H9 (cell line): ENCODE data around the gene SH3RF3. TPM values are rescaled to one million over a fixed set of nuclear protein-coding genes. Genes with fewer than 3 reads are reported as not detected.

Source experiments
- DNase-seq: peaks from one replicate; pipeline ENCODE4 v3.0.0-alpha.2; 2017
- H2AFZ ChIP-seq: one replicate; pipeline ENCODE4 v1.6.1; 2013; ENCODE audit warnings: mild to moderate bottlenecking, low read length, control low read depth, moderate library complexity
- H2AK5ac ChIP-seq: 2 replicates; pipeline ENCODE4 v1.6.1; 2013; ENCODE audit warnings: low read length, control low read depth, mixed read lengths; ENCODE audit not compliant: insufficient read length
- H2BK120ac ChIP-seq: one replicate; pipeline ENCODE4 v1.6.1; 2013; ENCODE audit warnings: low read depth, mild to moderate bottlenecking, low read length, control low read depth, inconsistent platforms; ENCODE audit not compliant: poor library complexity, severe bottlenecking
- H2BK12ac ChIP-seq: 2 replicates; pipeline ENCODE4 v1.6.1; 2013; ENCODE audit warnings: low read length, control low read depth, mixed read lengths, low read depth; ENCODE audit not compliant: insufficient read length
- H2BK15ac ChIP-seq: 2 replicates; pipeline ENCODE4 v1.6.1; 2013; ENCODE audit warnings: low read depth, low read length, control low read depth
- H2BK20ac ChIP-seq: one replicate; pipeline ENCODE4 v1.6.1; 2013; ENCODE audit warnings: low read depth, mild to moderate bottlenecking, low read length, control low read depth, inconsistent platforms; ENCODE audit not compliant: poor library complexity, severe bottlenecking
- H2BK5ac ChIP-seq: 2 replicates; pipeline ENCODE4 v1.6.1; 2013; ENCODE audit warnings: low read length, control low read depth, mixed read lengths; ENCODE audit not compliant: insufficient read length
- H3K14ac ChIP-seq: 2 replicates; pipeline ENCODE4 v1.6.1; 2013; ENCODE audit warnings: low read length, control low read depth; ENCODE audit not compliant: insufficient read depth
- H3K18ac ChIP-seq: 2 replicates; pipeline ENCODE4 v1.6.1; 2013; ENCODE audit warnings: low read depth, mild to moderate bottlenecking, mixed read lengths, low read length, control low read depth; ENCODE audit not compliant: insufficient read length
- H3K23ac ChIP-seq: 2 replicates; pipeline ENCODE4 v1.6.1; 2013; ENCODE audit warnings: low read length, control low read depth, mixed read lengths, low read depth; ENCODE audit not compliant: insufficient read length
- H3K23me2 ChIP-seq: 2 replicates; pipeline ENCODE4 v1.6.1; 2013; ENCODE audit warnings: low read depth, mild to moderate bottlenecking, mixed read lengths, low read length, control low read depth; ENCODE audit not compliant: insufficient read length, poor library complexity, severe bottlenecking
- H3K27ac ChIP-seq: 2 replicates; pipeline ENCODE4 v1.5.1; 2013; ENCODE audit warnings: low read length, control low read depth, mixed read lengths, low read depth; ENCODE audit not compliant: insufficient read length
- H3K27me3 ChIP-seq: 2 replicates; pipeline ENCODE4 v1.6.1; 2013; ENCODE audit warnings: low read length, control low read depth, inconsistent platforms; ENCODE audit not compliant: insufficient read depth
- H3K4ac ChIP-seq: 2 replicates; pipeline ENCODE4 v1.6.1; 2013; ENCODE audit warnings: low read depth, mild to moderate bottlenecking, control low read depth, inconsistent platforms, low read length, moderate library complexity
- H3K4me1 ChIP-seq: 2 replicates; pipeline ENCODE4 v1.6.1; 2013; ENCODE audit warnings: low read length, control low read depth, inconsistent platforms; ENCODE audit not compliant: insufficient read depth
- H3K4me2 ChIP-seq: 2 replicates; pipeline ENCODE4 v1.6.1; 2013; ENCODE audit warnings: low read length, control low read depth, mixed read lengths; ENCODE audit not compliant: insufficient read length, insufficient read depth
- H3K56ac ChIP-seq: 2 replicates; pipeline ENCODE4 v1.6.1; 2013; ENCODE audit warnings: low read depth, mild to moderate bottlenecking, mixed read lengths, low read length, control low read depth; ENCODE audit not compliant: insufficient read length
- H3K79me1 ChIP-seq: 2 replicates; pipeline ENCODE4 v1.6.1; 2013; ENCODE audit warnings: low read depth, mild to moderate bottlenecking, moderate library complexity, low read length, control low read depth, inconsistent platforms; ENCODE audit not compliant: insufficient read depth, poor library complexity, severe bottlenecking
- H3K79me2 ChIP-seq: 2 replicates; pipeline ENCODE4 v1.6.1; 2013; ENCODE audit warnings: low read length, control low read depth, inconsistent platforms; ENCODE audit not compliant: insufficient read depth
- H3K9ac ChIP-seq: 2 replicates; pipeline ENCODE4 v1.6.1; 2013; ENCODE audit warnings: low read length, control low read depth, mixed read lengths; ENCODE audit not compliant: insufficient read length; ENCODE audit errors: extremely low read depth
- H3K9me3 ChIP-seq: one replicate; pipeline ENCODE4 v1.6.1; 2013; ENCODE audit warnings: low read depth, low read length, inconsistent platforms; ENCODE audit not compliant: control insufficient read depth
- H3T11ph ChIP-seq: one replicate; pipeline ENCODE4 v1.6.1; 2013; ENCODE audit warnings: mild to moderate bottlenecking, low read length, control low read depth, inconsistent platforms
- H4K20me1 ChIP-seq: one replicate; pipeline ENCODE4 v1.6.1; 2013; ENCODE audit not compliant: control insufficient read depth, insufficient read length, insufficient read depth
- H4K5ac ChIP-seq: 2 replicates; pipeline ENCODE4 v1.6.1; 2013; ENCODE audit warnings: low read depth, mild to moderate bottlenecking, mixed read lengths, low read length, control low read depth; ENCODE audit not compliant: insufficient read length
- H4K8ac ChIP-seq: replicated peaks from 2 replicates; pipeline ENCODE4 v1.6.1; 2013; ENCODE audit warnings: low read length, control low read depth, mixed read lengths, low read depth; ENCODE audit not compliant: insufficient read length
- H4K91ac ChIP-seq: 2 replicates; pipeline ENCODE4 v1.6.1; 2013; ENCODE audit warnings: low read depth, mild to moderate bottlenecking, moderate library complexity, mixed read lengths, low read length, control low read depth; ENCODE audit not compliant: insufficient read length
- H3K27ac Mint-ChIP-seq, 3 experiments: 2 replicates in 2 of 3; 3 replicates in 1 of 3; pipeline ENCODE4 v1.8.0; 2020 to 2021; ENCODE audit warnings: mixed read lengths in 3 of 3, mild to moderate bottlenecking in 1 of 3, moderate library complexity in 1 of 3
- H3K27me3 Mint-ChIP-seq: 2 replicates; pipeline ENCODE4 v1.8.0; 2021; ENCODE audit warnings: low read depth, mild to moderate bottlenecking, moderate library complexity, mixed read lengths
- H3K36me3 Mint-ChIP-seq, 3 experiments: 2 replicates in 2 of 3; 3 replicates in 1 of 3; pipeline ENCODE4 v1.8.0; 2020 to 2021; ENCODE audit warnings: low read depth in 3 of 3, mixed read lengths in 3 of 3; ENCODE audit not compliant: insufficient read depth in 1 of 3
- H3K4me1 Mint-ChIP-seq, 2 experiments: 2 replicates each; pipeline ENCODE4 v1.8.0; 2020; ENCODE audit warnings: mixed read lengths in 2 of 2
- H3K4me3 Mint-ChIP-seq, 2 experiments: 2 replicates in 1 of 2; 3 replicates in 1 of 2; pipeline ENCODE4 v1.8.0; 2020 to 2021; ENCODE audit warnings: mild to moderate bottlenecking in 2 of 2, mixed read lengths in 2 of 2, moderate library complexity in 1 of 2
- H3K9me3 Mint-ChIP-seq, 2 experiments: 2 replicates in 1 of 2; 3 replicates in 1 of 2; pipeline ENCODE4 v1.8.0; 2020; ENCODE audit warnings: mild to moderate bottlenecking in 2 of 2, mixed read lengths in 2 of 2, moderate library complexity in 1 of 2
- CTCF ChIP-seq: fragments of 200-600 bp; sonication (generic); conservative IDR thresholded peaks from 3 replicates; pipeline ENCODE4 v1.8.0; 2021; ENCODE audit warnings: antibody characterized with exemption, mild to moderate bottlenecking
- WGBS: extraction: QIAGEN DNeasy Blood & Tissue Kit; methylation state at CpG from one replicate; pipeline ENCODE4 v1.1.7; 2013; ENCODE audit warnings: missing lambda C conversion rate, low lambda C conversion rate, mixed read lengths; ENCODE audit not compliant: insufficient read length; ENCODE audit errors: extremely low coverage; 5-methylcytosine and 5-hydroxymethylcytosine counted together
- total RNA-seq: library from RNA; stranded (reverse); gene quantifications from 2 replicates; pipeline ENCODE4 v1.2.1, GENCODE V29; 2021

SH3RF3 gene
- total RNA-seq, 1 experiment from 2014 or later = 0.46 TPM

GRCh38 chr2:109446278-109447131 lies 317.5 kb downstream of the SH3RF3 start:
- Histone ChIP-seq H3K56ac (no peak overlapping the region), H3K18ac (no peak overlapping the region), H4K91ac (no peak overlapping the region), H4K8ac (no peak overlapping the region), H3K23me2 (no peaks in the 10 kb centered on the region), H2BK12ac (no peak overlapping the region), H2BK120ac (no peak overlapping the region), H2BK5ac (no peak overlapping the region), H3K79me1 (no peaks in the 10 kb centered on the region), H2AFZ (no peak overlapping the region), H3K27ac (no peak overlapping the region), H3K9ac (no peak overlapping the region), H2BK20ac (no peak overlapping the region), H3K79me2 (no peaks in the 10 kb centered on the region), H3K4ac (no peak overlapping the region), H4K20me1 (no peaks in the 10 kb centered on the region), H3K4me1 (no peaks in the 10 kb centered on the region), H3K4me2 (no peak overlapping the region), H3K9me3 (peaks cover 5% of the 10 kb centered on the region), H3K14ac (no peak overlapping the region), H3K27me3 (no peaks in the 10 kb centered on the region), H4K5ac (no peak overlapping the region), H2BK15ac (no peak overlapping the region), H3K23ac (no peak overlapping the region), H3T11ph (no peak overlapping the region), H2AK5ac (no peak overlapping the region)
- no peak overlapping the region for H3K4me3 Mint-ChIP-seq
- H3K9me3 Mint-ChIP-seq = peaks cover 33 to 37% of the 10 kb centered on the region in 2 experiments
- H3K27ac Mint-ChIP-seq = no peak overlapping the region
- peaks cover 4 to 16% (median 13%) of the 10 kb centered on the region in 3 experiments for H3K36me3 Mint-ChIP-seq
- no peaks in the 10 kb centered on the region for H3K4me1 Mint-ChIP-seq
- no peak for TF ChIP-seq CTCF
- no peak for DNase-seq
- peaks cover 3% of the 10 kb centered on the region for H3K27me3 Mint-ChIP-seq
- no CpG with 5 or more reads among the region's 20 CpGs for WGBS
